Stimulated activated CD4-positive, alpha-beta T cell treated with anti-CD3 and anti-CD28 coated beads, TNF-alpha, amount 100 ng/mL, for 4 hours (primary cell): ENCODE results near the gene SEPTIN7.

Experiments used
- DNase-seq, 3 experiments: peaks; one replicate each; pipeline ENCODE4 v3.0.0-alpha.2; 2020; ENCODE audit warnings: low read depth in 3 of 3

SEPTIN7 gene

GRCh38 chr7:35787925-35788324 lies 12.9 kb upstream of the SEPTIN7 start:
- DNase-seq = no peak

GRCh38 chr7:35792472-35792871 lies 8.4 kb upstream of the SEPTIN7 start:
- no peak for DNase-seq

GRCh38 chr7:35792873-35793489 lies 7.9 kb upstream of the SEPTIN7 start:
- no peak for DNase-seq

- DNase-seq = no peak
Measured at GRCh38 chr7:35797311-35797710, 3.5 kb upstream of the SEPTIN7 start.

GRCh38 chr7:35799846-35800717 lies 775 bp upstream of the SEPTIN7 start:
- DNase-seq = peak; percentile 71 to 73 (median 71)

GRCh38 chr7:35801392-35802101 lies 690 bp downstream of the SEPTIN7 start:
- peak; percentile 49 to 56 (median 55) for DNase-seq

- DNase-seq = no peak
Measured at GRCh38 chr7:35802102-35802466, 1.2 kb downstream of the SEPTIN7 start.

- no peak for DNase-seq
Measured at GRCh38 chr7:35802649-35803048, 1.8 kb downstream of the SEPTIN7 start.

- DNase-seq = no peak
Measured at GRCh38 chr7:35804231-35804970, 3.5 kb downstream of the SEPTIN7 start.

- no peak for DNase-seq
Measured at GRCh38 chr7:35805876-35806275, 5.0 kb downstream of the SEPTIN7 start.

GRCh38 chr7:35816514-35816913 lies 15.7 kb downstream of the SEPTIN7 start:
- DNase-seq = no peak

GRCh38 chr7:35817181-35817580 lies 16.3 kb downstream of the SEPTIN7 start:
- DNase-seq = no peak

- no peak for DNase-seq
Measured at GRCh38 chr7:35817930-35818329, 17.1 kb downstream of the SEPTIN7 start.

GRCh38 chr7:35818513-35818912 lies 17.7 kb downstream of the SEPTIN7 start:
- DNase-seq = no peak

GRCh38 chr7:35819310-35819709 lies 18.5 kb downstream of the SEPTIN7 start:
- DNase-seq = no peak

GRCh38 chr7:35819954-35820703 lies 19.3 kb downstream of the SEPTIN7 start:
- no peak for DNase-seq

- no peak for DNase-seq
Measured at GRCh38 chr7:35820858-35821257, 20.0 kb downstream of the SEPTIN7 start.

GRCh38 chr7:35823440-35823839 lies 22.6 kb downstream of the SEPTIN7 start:
- no peak for DNase-seq

GRCh38 chr7:35825974-35826373 lies 25.1 kb downstream of the SEPTIN7 start:
- DNase-seq = no peak

- DNase-seq = no peak
Measured at GRCh38 chr7:35826751-35827150, 25.9 kb downstream of the SEPTIN7 start.

- no peak for DNase-seq
Measured at GRCh38 chr7:35828817-35829216, 28.0 kb downstream of the SEPTIN7 start.
